ENCODE measurements around the gene RRAS2. TPM values are rescaled to one million over a fixed set of nuclear protein-coding genes. Genes with fewer than 3 reads are reported as not detected.

Gene RRAS2
- total and polyA plus RNA-seq, 2 of the 4 experiments (the other 2 are of a cell fraction), result 85.5 to 106 TPM

GRCh38 chr11:14318581-14318981 lies 40.4 kb downstream of the RRAS2 start:
- Histone ChIP-seq H3K23ac (ENCODE audit: low read depth, low read length) (no peak overlapping the region), H2BK15ac (ENCODE audit: low read depth, low read length) (no peak overlapping the region), H2BK20ac (ENCODE audit: low read depth, low read length) (no peak overlapping the region), H3K4me1 (ENCODE audit: control insufficient read depth, insufficient read depth, low read length) (peaks cover 17% of the 10 kb centered on the region), H2AK5ac (ENCODE audit: low read depth, low read length) (no peak overlapping the region; the same call in 1 of the 2 replicates), H2BK5ac (ENCODE audit: low read depth, low read length, poor library complexity, severe bottlenecking) (peak overlapping the region; percentile 29), H3K18ac (ENCODE audit: low read depth, low read length) (no peak overlapping the region; the same call in 1 of the 2 replicates), H3K9me1 (ENCODE audit: insufficient read depth, low read length) (peaks cover 22% of the 10 kb centered on the region), H2AFZ (replicated peaks; ENCODE audit: low read length, poor library complexity) (no peak overlapping the region), H3K4me2 (ENCODE audit: low read depth, low read length) (peak overlapping the region; percentile 70; the same call in 1 of the 2 replicates), H3K4me3 (ENCODE audit: insufficient read depth, low read depth, low read length) (no peak overlapping the region), H3K36me3 (ENCODE audit: control insufficient read depth, insufficient read depth, low read length) (no peaks in the 10 kb centered on the region), H4K5ac (ENCODE audit: low read depth, low read length) (no peak overlapping the region), H4K8ac (ENCODE audit: low read depth in 2 of 2, low read length in 2 of 2) (no peak overlapping the region), H2AK9ac (replicated peaks; ENCODE audit: low read depth, low read length, poor library complexity) (no peak overlapping the region), H2BK120ac (ENCODE audit: low read depth, low read length) (no peak overlapping the region), H3K27me3 (ENCODE audit: control insufficient read depth, insufficient read depth, low read length) (no peaks in the 10 kb centered on the region), H3K9ac (ENCODE audit: low read depth, low read length) (no peak overlapping the region), H4K91ac (ENCODE audit: insufficient read depth, low read depth, low read length) (no peak overlapping the region), H3K14ac (replicated peaks; ENCODE audit: low read depth, low read length) (no peak overlapping the region), H4K20me1 (ENCODE audit: insufficient read depth, low read length) (peaks cover 69% of the 10 kb centered on the region), H3K56ac (ENCODE audit: extremely low read depth, insufficient read depth, low read length) (no peak overlapping the region), H3K27ac (ENCODE audit: insufficient read depth, low read length) (no peak overlapping the region), H3K9me3 (ENCODE audit: control insufficient read depth, insufficient read depth, low read length) (no peaks in the 10 kb centered on the region), H3K4ac (ENCODE audit: low read depth, low read length) (peak overlapping the region; percentile 4; the same call in 1 of the 2 replicates), H3K79me1 (ENCODE audit: low read depth in 1 of 2, low read length in 2 of 2) (peaks cover 21 to 72% of the 10 kb centered on the region in 2 experiments)
- POLR2A ChIA-PET (ENCODE audit: unreplicated experiment), result no interaction called here
- intact Hi-C loops (cut with micrococcal nuclease) (no loop called here), dilution Hi-C loops (cut with HindIII; ENCODE audit: low sequenced_read_pairs, unreplicated experiment) (loop anchor here (25.0 kb wide), 1 partner anchor 144 kb away; no protein-coding TSS in a partner anchor), in situ Hi-C loops (cut with MboI; ENCODE audit: low sequenced_read_pairs) (no loop called here)
- peak; percentile 37 for DNase-seq
- CTCF ChIA-PET, result interaction anchor here (0.6 to 0.7 kb wide), 2 partner anchors 14 to 137 kb away, joined by 3 to 4 read pairs; no protein-coding TSS in a partner anchor
- TF ChIP-seq CTCF (conservative IDR thresholded peaks at IDR 0.05; ENCODE audit: low read depth, low read length) (no peak), NFE2L2 (IDR thresholded peaks at IDR 0.05; ENCODE audit: low read depth, low read length) (no peak), MXI1 (IDR thresholded peaks at IDR 0.05; ENCODE audit: borderline replicate concordance, low read depth, low read length) (no peak), RFX5 (IDR thresholded peaks at IDR 0.05; ENCODE audit: low read depth, low read length) (no peak), CEBPB (IDR thresholded peaks at IDR 0.05; ENCODE audit: low read depth, low read length) (no peak), SMC3 (IDR thresholded peaks at IDR 0.05; ENCODE audit: low read depth, low read length) (no peak), CHD1 (IDR thresholded peaks at IDR 0.05; ENCODE audit: low read depth, low read length) (no peak), FOS (IDR thresholded peaks at IDR 0.05; ENCODE audit: low read depth, low read length) (no peak), ELK1 (IDR thresholded peaks at IDR 0.05; ENCODE audit: borderline replicate concordance, low read depth, low read length) (no peak), MAFK (IDR thresholded peaks at IDR 0.05; ENCODE audit: low read depth, low read length) (no peak), RCOR1 (IDR thresholded peaks at IDR 0.05; ENCODE audit: insufficient replicate concordance, low read length) (no peak), MAZ (IDR thresholded peaks at IDR 0.05; ENCODE audit: borderline replicate concordance, low read depth, low read length) (no peak), POLR2A (IDR thresholded peaks at IDR 0.05; ENCODE audit: low read depth, low read length) (no peak)
- no TSS peak for BruUV-seq (replicated peaks)
- WGBS, 2 experiments (ENCODE audit: extremely low coverage in 2 of 2, insufficient read length in 1 of 2), result no CpG with 5 or more reads among the region's 1 CpG
- ATAC-seq (ENCODE audit: low read depth), result peak; percentile 79
